ENCODE measurements around the gene FAM83D.

The FAM83D gene

DNA sequence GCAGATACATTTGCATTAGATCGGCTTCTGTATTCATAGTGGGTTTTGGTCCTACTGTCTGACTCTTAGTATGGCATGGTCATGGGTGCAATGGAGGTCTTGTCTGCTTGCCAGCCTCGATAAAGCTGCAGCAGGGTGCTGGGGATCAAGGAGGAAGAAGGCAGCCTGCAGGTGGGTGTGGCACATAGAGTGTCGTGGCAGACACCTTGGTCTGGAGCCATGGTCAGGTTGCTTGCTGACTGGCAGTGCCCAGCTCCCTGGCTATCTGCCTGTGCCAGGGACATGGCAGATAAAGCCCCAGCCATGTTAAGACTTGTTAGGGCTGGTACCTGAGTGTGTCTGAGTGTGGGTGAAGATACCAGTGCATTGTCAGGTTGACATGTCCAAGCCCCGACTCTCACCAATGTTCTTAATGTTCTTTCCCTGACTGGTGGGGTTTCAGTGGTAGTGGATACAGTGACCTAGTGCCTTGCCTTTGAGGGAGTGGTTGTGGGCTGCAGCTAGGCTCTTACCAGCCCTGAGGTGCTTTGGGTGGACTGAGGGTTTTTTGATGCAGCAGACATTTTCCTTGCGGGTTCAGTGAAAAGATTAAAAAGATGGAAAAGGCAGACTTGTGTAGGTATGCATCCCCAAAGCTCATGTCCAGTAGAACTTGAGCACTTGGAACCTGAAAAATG lies 1.8 kb downstream of the FAM83D start:
- DNase-seq (ENCODE audit: low read depth, low spot score) = no peak
- POLR2A ChIA-PET = interaction anchor here (0.6 kb wide), 1 partner anchor 36 kb away, joined by 4 read pairs; no protein-coding TSS in a partner anchor

DNA sequence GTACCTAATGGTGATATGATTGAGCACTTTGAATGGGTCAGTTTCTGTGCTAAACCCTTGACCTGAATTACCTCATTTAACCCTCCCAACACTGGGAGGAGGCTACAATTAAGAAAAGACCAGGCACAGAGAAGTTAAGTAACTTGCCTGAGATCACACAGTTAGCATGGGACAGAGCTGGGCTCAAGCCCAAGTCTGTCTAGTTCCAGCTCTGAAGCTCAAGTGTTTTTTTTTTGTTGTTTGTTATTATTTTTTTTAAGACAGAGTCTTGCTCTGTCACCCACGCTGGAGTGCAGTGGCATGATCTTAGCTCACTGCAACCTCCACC lies 4.0 kb downstream of the FAM83D start:
- CTCF ChIA-PET = interaction anchor here (0.8 to 15.0 kb wide), 6 partner anchors 10 to 496 kb away, joined by 3 to 296 read pairs (median 4); partner anchors contain the start of genes DHX35 and SNHG17
- POLR2A ChIA-PET = interaction anchor here (0.7 kb wide), 1 partner anchor 32 kb away, joined by 3 read pairs; the partner anchor contains the start of gene DHX35
- H3K4me3 ChIP-seq (ENCODE audit: low read depth, low read length) = no peak overlapping the region
- TF ChIP-seq, protein P1, sequence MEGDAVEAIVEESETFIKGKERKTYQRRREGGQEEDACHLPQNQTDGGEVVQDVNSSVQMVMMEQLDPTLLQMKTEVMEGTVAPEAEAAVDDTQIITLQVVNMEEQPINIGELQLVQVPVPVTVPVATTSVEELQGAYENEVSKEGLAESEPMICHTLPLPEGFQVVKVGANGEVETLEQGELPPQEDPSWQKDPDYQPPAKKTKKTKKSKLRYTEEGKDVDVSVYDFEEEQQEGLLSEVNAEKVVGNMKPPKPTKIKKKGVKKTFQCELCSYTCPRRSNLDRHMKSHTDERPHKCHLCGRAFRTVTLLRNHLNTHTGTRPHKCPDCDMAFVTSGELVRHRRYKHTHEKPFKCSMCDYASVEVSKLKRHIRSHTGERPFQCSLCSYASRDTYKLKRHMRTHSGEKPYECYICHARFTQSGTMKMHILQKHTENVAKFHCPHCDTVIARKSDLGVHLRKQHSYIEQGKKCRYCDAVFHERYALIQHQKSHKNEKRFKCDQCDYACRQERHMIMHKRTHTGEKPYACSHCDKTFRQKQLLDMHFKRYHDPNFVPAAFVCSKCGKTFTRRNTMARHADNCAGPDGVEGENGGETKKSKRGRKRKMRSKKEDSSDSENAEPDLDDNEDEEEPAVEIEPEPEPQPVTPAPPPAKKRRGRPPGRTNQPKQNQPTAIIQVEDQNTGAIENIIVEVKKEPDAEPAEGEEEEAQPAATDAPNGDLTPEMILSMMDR (IDR thresholded peaks at IDR 0.05; ENCODE audit: insufficient read depth, low read length, missing control alignments) = no peak
- DNase-seq (ENCODE audit: low read depth, low spot score) = no peak

More for the DNA sequence above, 1.8 kb downstream of the FAM83D start:
- H3K4me3 ChIP-seq (ENCODE audit: low read depth, low read length) = peak overlapping the region; percentile 42
- CTCF ChIA-PET = interaction anchor here (0.9 to 15.0 kb wide), 9 partner anchors 8 to 153 kb away, joined by 3 to 296 read pairs (median 4); no protein-coding TSS in a partner anchor
- TF ChIP-seq, protein P1 (IDR thresholded peaks at IDR 0.05; ENCODE audit: insufficient read depth, low read length, missing control alignments) = no peak

DNA sequence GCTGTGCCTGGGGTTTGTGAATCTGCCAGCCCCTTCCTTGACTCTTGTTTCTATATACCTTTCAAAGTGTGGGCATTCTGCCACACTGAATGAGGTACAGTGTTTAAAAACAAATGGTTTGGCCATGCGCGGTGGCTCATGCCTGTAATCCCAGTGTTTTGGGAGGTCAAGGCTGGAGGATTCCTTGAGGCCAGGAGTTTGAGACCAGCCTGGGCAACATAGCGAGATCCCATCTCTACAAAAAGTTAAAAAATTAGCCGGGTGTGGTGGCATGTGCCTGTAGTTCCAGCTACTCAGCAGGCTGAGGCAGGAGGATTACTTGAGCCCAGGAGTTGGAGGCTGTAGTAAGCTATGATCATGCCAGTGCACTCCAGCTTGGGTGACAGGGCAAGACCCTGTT lies 5.8 kb downstream of the FAM83D start:
- TF ChIP-seq, protein P1 (IDR thresholded peaks at IDR 0.05; ENCODE audit: insufficient read depth, low read length, missing control alignments) = no peak
- no peak overlapping the region for H3K4me3 ChIP-seq (ENCODE audit: low read depth, low read length)
- ChIA-PET POLR2A (no interaction called here), CTCF (interaction anchor here (1.0 to 15.0 kb wide), 5 partner anchors 10 to 148 kb away, joined by 3 to 296 read pairs (median 6); partner anchors contain the start of gene DHX35)
- no peak for DNase-seq (ENCODE audit: low read depth, low spot score)

DNA sequence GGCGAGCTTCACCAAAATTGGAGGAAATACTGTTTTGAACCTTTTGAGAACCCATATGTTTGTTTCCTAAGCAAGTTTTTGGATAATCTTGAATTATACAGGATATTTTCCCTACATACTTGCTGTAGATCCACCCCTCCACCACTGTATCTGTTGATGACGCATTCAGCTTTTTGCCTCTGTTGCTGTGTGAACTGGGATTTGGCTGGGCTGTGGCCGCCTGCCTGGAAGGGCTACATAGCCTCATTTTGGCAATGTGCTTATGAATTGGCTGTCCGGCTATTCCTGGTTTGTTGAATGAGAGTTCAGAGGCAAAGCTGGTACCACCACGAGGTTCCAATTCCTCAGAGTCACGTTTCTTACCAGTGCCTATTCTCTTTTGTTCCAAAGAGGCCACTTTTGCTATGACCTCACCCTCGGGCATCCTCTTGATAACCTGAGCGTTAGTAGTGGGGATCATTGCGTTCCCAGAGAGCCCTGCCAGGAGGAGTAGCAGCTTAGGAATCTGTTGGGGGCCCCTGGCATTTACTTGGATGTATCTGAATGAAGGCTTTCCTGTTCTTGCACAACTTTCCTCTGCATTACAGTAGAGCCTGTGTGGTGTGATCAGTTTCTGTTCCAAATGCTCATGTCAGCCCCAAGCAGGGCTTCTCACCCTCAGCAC lies 6.4 kb downstream of the FAM83D start:
- ChIA-PET POLR2A (no interaction called here), CTCF (interaction anchor here (1.0 to 15.0 kb wide), 4 partner anchors 10 to 116 kb away, joined by 3 to 296 read pairs (median 7); partner anchors contain the start of gene DHX35)
- DNase-seq (ENCODE audit: low read depth, low spot score) = peak; percentile 14

DNA sequence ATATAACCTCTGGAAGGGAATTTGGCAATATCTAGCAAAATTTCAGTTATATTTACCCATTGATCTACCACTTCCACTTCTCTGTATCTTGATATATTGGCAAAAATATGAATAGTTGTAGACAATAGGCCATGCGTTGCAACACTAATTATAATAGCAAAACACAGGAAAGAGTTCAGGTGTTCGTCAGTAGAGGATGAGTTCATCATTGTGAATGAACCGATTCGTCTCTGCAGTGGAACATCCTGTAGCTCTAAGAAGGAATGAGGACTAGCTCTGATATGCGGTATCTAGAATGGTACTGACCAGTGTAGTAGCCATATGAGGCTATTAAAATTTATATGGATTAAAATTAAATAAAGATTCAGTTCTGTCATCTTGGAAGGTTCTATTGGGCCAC lies 8.3 kb downstream of the FAM83D start:
- no peak overlapping the region for H3K4me3 ChIP-seq (ENCODE audit: low read depth, low read length)
- TF ChIP-seq, protein P1 (IDR thresholded peaks at IDR 0.05; ENCODE audit: insufficient read depth, low read length, missing control alignments) = no peak
- DNase-seq (ENCODE audit: low read depth, low spot score) = no peak
- CTCF ChIA-PET = interaction anchor here (1.2 kb wide), 1 partner anchor 8 kb away, joined by 7 read pairs; the partner anchor contains the start of gene FAM83D
- POLR2A ChIA-PET = no interaction called here

More for the DNA sequence above, 6.4 kb downstream of the FAM83D start:
- TF ChIP-seq, protein P1 (IDR thresholded peaks at IDR 0.05; ENCODE audit: insufficient read depth, low read length, missing control alignments) = no peak
- H3K4me3 ChIP-seq (ENCODE audit: low read depth, low read length) = no peak overlapping the region

DNA sequence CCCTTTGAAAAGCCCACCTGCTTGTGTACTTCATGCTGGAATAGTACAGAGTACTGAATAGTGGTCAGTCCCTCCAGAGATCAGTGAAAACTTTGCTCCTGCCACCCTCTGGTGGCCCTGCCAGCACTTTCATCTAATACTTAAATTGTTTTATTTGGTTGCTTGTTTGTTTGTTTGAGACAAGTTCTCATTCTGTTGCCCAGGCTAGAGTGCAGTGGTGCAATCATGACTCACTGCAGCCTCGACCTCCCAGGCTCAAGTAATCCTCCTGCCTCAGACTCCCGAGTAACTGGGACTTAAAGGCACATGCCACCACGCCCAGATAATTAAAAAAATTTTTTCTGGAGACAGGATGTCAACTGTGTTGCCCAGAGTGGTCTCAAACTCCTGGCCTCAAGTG lies 9.1 kb downstream of the FAM83D start:
- TF ChIP-seq, protein P1 (IDR thresholded peaks at IDR 0.05; ENCODE audit: insufficient read depth, low read length, missing control alignments) = no peak
- CTCF ChIA-PET = interaction anchor here (2.1 kb wide), 1 partner anchor 8 kb away, joined by 9 read pairs; the partner anchor contains the start of gene FAM83D
- H3K4me3 ChIP-seq (ENCODE audit: low read depth, low read length) = no peak overlapping the region
- no peak for DNase-seq (ENCODE audit: low read depth, low spot score)
- POLR2A ChIA-PET = no interaction called here
